Retinal pigment epithelial cell (primary cell): ENCODE results near the gene TYMP.

Source experiments
- DNase-seq: peaks from one replicate; pipeline ENCODE4 v3.0.0-alpha.2; 2010; ENCODE audit warnings: low read depth
- H3K4me3 ChIP-seq: 2 replicates; pipeline ENCODE4 v1.5.1; 2011; ENCODE audit warnings: mild to moderate bottlenecking, low read length, control low read depth, moderate library complexity
- CTCF ChIP-seq: conservative IDR thresholded peaks from 2 replicates; pipeline ENCODE4 v1.5.1; 2011; ENCODE audit warnings: low read depth, low read length, control low read depth, inconsistent platforms

The TYMP gene

GRCh38 chr22:50506611-50507420 lies 23.0 kb downstream of the TYMP start:
- DNase-seq = no peak
- TF ChIP-seq CTCF = no peak
- H3K4me3 ChIP-seq = peak overlapping the region; percentile 93

- H3K4me3 ChIP-seq = peak overlapping the region; percentile 93
- no peak for DNase-seq
- no peak for TF ChIP-seq CTCF
Observed at GRCh38 chr22:50505776-50506610, 23.8 kb downstream of the TYMP start.

GRCh38 chr22:50505276-50505775 lies 24.5 kb downstream of the TYMP start:
- DNase-seq = no peak
- no peak for TF ChIP-seq CTCF
- no peak overlapping the region for H3K4me3 ChIP-seq

GRCh38 chr22:50504369-50505211 lies 25.2 kb downstream of the TYMP start:
- H3K4me3 ChIP-seq = no peak overlapping the region
- DNase-seq = no peak
- TF ChIP-seq CTCF = no peak

GRCh38 chr22:50503475-50504145 lies 26.2 kb downstream of the TYMP start:
- H3K4me3 ChIP-seq = no peak overlapping the region
- DNase-seq = no peak
- no peak for TF ChIP-seq CTCF
